Measurements from ENCODE around the gene EVA1C.
"Not testable (repeated sequence)": the region's sequence is repeated elsewhere in the genome, so short reads cannot be mapped to it uniquely, and the experiment has no call there.

Gene EVA1C

GRCh38 chr21:32389337-32390015, 23.0 kb upstream of the EVA1C start:
- in situ Hi-C loops (cut with HindIII; ENCODE audit: low sequenced_read_pairs) = no loop called here

GRCh38 chr21:32390537-32391224, 21.8 kb upstream of the EVA1C start:
- in situ Hi-C loops (cut with HindIII; ENCODE audit: low sequenced_read_pairs) = not testable (repeated sequence)

GRCh38 chr21:32391755-32392154, 20.8 kb upstream of the EVA1C start:
- in situ Hi-C loops (cut with HindIII; ENCODE audit: low sequenced_read_pairs) = no loop called here

- in situ Hi-C loops (cut with HindIII; ENCODE audit: low sequenced_read_pairs) = no loop called here
Measured at GRCh38 chr21:32392299-32392879, 20.1 kb upstream of the EVA1C start.

- in situ Hi-C loops (cut with HindIII; ENCODE audit: low sequenced_read_pairs) = no loop called here
Measured at GRCh38 chr21:32392880-32393676, 19.4 kb upstream of the EVA1C start, which contains the start of gene URB1. Gene URB1, minus strand, starts transcription at chr21:32393012. Its CDS starts 102 bp downstream, at chr21:32392910.

- in situ Hi-C loops (cut with HindIII; ENCODE audit: low sequenced_read_pairs) = no loop called here
Measured at GRCh38 chr21:32393677-32394001, 18.9 kb upstream of the EVA1C start.

- in situ Hi-C loops (cut with HindIII; ENCODE audit: low sequenced_read_pairs) = no loop called here
Measured at GRCh38 chr21:32403201-32403777, 9.2 kb upstream of the EVA1C start.

GRCh38 chr21:32406405-32406804, 6.1 kb upstream of the EVA1C start:
- in situ Hi-C loops (cut with HindIII; ENCODE audit: low sequenced_read_pairs) = loop anchor here (5.0 kb wide), 2 partner anchors 116 to 201 kb away; no protein-coding TSS in a partner anchor

- in situ Hi-C loops (cut with HindIII; ENCODE audit: low sequenced_read_pairs) = no loop called here
Measured at GRCh38 chr21:32410291-32410690, 2.2 kb upstream of the EVA1C start.

GRCh38 chr21:32410916-32411315, 1.6 kb upstream of the EVA1C start:
- in situ Hi-C loops (cut with HindIII; ENCODE audit: low sequenced_read_pairs) = no loop called here

GRCh38 chr21:32411350-32412161, 950 bp upstream of the EVA1C start:
- in situ Hi-C loops (cut with HindIII; ENCODE audit: low sequenced_read_pairs) = no loop called here

GRCh38 chr21:32413015-32413504, 554 bp downstream of the EVA1C start:
- in situ Hi-C loops (cut with HindIII; ENCODE audit: low sequenced_read_pairs) = no loop called here

- in situ Hi-C loops (cut with HindIII; ENCODE audit: low sequenced_read_pairs) = no loop called here
Measured at GRCh38 chr21:32413697-32414578, 1.4 kb downstream of the EVA1C start.

- in situ Hi-C loops (cut with HindIII; ENCODE audit: low sequenced_read_pairs) = loop anchor here (5.0 kb wide), 1 partner anchor 48 kb away; no protein-coding TSS in a partner anchor
Measured at GRCh38 chr21:32414579-32415358, 2.3 kb downstream of the EVA1C start.

- in situ Hi-C loops (cut with HindIII; ENCODE audit: low sequenced_read_pairs) = loop anchor here (5.0 kb wide), 1 partner anchor 47 kb away; no protein-coding TSS in a partner anchor
Measured at GRCh38 chr21:32415451-32416398, 3.2 kb downstream of the EVA1C start.

- in situ Hi-C loops (cut with HindIII; ENCODE audit: low sequenced_read_pairs) = loop anchor here (5.0 kb wide), 1 partner anchor 44 kb away; no protein-coding TSS in a partner anchor
Measured at GRCh38 chr21:32418146-32418545, 5.6 kb downstream of the EVA1C start.

GRCh38 chr21:32422064-32422463, 9.6 kb downstream of the EVA1C start:
- in situ Hi-C loops (cut with HindIII; ENCODE audit: low sequenced_read_pairs) = no loop called here

All from endothelial cell of hepatic sinusoid (primary cell).